GM21786 (cell line): ENCODE measurements around the gene SLK.

ENCODE experiments used
- ATAC-seq: cut with Tn5 transposase; IDR thresholded peaks from one replicate; pipeline ENCODE4 v1.9.1; 2021; ENCODE audit not compliant: unreplicated experiment

Gene SLK

DNA sequence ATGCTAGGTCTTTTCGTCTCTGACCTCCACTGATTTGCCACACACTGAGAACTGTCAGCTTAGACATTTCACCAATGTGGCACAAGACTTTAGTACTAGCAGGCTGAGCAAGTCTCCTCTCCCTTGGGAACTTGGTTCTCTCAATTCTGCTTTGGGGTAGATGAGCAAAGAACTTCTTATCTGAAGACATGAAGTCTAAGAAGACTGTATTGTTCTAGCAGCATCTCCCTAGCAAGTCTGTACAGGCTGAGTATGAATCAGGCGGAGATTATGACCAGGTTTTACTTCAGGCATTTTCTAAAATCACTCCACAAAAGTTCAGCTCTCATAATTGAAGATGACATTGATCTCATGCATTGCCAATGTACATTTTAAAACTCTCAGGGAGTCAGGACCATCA, 25.1 kb upstream of the SLK start:
- ATAC-seq: no peak

DNA sequence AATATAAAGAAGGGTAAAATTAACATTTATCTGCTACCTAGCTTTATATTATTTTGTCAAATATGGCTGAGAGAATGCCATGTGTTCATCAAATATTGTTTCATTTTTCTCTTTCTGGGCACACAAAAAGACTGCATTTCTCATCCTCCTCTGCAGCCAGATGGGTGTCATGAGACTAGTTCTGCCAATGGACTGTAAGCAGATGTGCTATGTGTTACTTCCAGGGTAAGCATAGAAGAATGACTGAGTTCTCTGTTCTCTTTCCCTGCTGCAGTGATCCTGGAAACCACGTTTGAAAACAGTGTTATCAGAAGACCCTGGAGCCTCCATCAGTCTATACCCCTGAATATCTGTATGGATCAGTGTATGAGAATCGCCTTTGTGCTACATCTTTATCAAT, 24.1 kb upstream of the SLK start:
- ATAC-seq: no peak

GRCh38 chr10:103947799-103948516, 19.0 kb upstream of the SLK start:
- ATAC-seq: no peak

DNA sequence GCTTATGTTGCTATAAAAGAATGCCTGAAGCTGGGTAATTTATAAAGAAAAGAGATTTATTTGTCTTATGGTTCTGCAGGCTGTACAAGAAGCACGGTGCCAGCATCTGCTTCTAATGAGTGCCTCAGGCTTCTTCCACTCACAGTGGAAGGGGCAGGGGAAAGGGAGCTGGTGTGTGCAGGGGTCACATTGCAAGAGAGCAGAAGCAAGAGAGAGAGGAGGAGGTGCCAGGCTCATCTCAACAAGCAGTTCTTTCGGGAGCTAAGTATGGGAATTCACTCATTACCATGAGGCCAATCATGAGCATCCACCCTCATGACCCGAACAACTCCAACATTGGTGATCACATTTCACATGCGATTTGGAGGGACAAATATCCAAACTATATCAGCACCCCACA, 17.2 kb upstream of the SLK start:
- ATAC-seq: no peak

GRCh38 chr10:103951183-103951582, 15.8 kb upstream of the SLK start:
- ATAC-seq: no peak

DNA sequence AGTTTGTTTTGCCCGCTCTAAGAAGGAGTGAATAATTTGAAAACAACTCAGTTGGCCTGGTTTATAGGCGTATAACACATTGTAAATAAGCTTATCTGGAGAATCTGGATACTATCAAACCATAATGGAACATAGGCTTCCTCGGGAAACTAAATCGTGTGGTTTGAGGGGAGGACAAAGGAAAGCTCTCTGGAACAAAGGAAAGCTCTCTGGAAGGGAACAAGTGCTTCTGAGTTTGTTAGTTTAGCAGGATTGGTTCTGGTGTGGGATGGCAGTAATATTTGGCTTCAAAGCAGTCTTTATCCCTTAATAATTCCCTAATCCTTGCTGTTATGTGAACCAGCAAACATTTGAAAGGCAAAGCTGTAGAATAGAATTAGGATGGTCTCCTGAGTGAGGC, 15.0 kb upstream of the SLK start:
- ATAC-seq: no peak

- no peak for ATAC-seq
These were observed 12.4 kb upstream of the SLK start for GRCh38 chr10:103954543-103954942.

DNA sequence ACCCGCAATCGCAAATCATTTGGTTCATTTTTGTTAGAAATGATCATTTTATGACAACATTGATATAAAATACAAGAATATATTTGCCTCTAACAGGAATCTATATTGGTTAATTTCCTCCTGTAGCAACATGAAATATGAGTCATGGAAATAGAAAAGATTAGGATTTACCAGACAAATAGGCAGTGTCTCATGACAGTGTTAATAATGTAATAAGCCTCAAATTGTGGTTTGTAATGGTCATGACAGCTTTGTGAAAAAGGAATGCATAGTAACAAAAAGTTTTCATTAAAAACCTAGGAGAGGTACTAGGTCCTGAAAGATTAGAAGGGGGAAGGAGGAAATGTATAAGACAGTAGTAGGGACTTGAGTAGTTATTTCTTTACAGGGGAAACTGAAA, 7.9 kb upstream of the SLK start:
- ATAC-seq: no peak

DNA sequence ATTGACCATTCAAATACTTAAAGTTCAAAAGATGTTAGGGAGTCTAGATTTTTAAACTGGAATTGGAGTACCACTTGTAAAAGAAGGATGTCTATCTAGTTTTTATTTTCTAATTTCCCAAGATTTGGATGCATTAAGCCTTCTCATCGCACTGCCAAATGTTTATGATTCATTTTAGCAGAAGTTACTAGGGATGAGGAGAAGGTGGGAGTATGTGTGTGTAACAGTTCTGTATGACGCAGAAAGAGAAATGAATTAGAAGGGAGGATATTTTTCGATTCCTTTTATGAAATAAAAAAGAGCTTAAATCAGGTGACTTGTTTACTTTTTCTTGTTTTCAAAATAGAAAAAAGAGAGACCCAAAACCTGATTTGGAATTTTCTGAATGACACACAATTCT, 6.8 kb upstream of the SLK start:
- no peak for ATAC-seq

- peak; percentile 39 for ATAC-seq
These were observed 620 bp downstream of the SLK start for GRCh38 chr10:103967448-103968071.

GRCh38 chr10:103968441-103969391, 1.8 kb downstream of the SLK start:
- no peak for ATAC-seq

DNA sequence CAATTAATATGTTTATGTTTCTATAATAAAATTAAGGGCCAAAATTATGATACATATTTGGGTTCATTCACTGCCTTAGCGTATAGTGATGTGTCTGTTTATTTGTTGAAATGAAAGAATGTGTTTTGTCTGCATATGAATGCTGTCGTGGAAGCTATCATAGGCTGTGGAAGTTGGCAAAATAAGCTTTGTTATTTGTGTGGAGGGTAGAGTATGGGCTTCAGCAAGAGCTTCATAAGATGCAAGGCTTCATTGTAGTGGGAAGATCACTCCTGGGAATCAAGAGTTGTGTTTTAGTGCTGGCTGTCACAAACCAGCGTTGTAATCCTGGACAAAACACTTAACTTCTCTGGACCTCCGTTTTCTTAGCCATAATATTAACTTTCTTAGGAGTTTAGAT, 2.5 kb downstream of the SLK start:
- ATAC-seq: no peak

GRCh38 chr10:103969857-103970627, 3.1 kb downstream of the SLK start:
- ATAC-seq: no peak

DNA sequence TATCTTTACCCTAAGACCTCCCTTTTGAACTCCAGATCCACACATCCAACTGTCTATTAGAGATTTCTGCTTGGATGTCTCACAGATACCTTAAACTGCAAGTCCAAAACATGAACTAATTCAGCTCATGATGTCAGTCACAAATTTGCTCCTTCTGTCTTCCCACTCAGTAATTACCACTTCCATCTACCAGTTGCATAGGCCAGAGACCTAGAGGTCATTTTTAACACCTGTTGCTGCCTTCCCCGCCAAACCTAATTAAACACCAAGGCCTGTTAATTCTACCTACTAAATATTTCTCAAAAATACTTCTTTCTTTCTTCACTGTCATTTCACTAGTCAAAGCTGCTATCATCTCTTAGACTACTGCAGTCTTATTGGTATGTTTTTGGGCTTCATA, 8.2 kb downstream of the SLK start:
- ATAC-seq: no peak

GRCh38 chr10:103977204-103977603, 10.3 kb downstream of the SLK start:
- ATAC-seq: no peak

DNA sequence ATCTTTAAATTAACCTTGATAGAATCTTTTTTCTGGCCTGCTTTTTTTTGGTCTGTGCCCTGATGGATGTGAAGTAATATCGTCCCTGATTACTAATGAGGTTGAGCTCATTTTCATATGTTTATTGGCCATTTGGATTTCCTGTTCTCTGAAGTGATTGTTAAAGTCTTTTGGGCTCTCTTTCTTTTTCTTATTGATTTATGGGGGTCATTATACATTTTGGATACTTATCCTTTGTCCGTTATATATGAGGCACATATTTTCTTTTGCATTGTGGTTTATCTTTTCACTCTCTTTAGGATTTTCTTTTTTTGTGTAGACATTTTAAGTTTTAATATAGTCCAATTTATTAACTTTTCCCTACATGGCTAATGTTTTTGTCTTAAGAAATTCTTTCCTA, 12.6 kb downstream of the SLK start:
- ATAC-seq: no peak

DNA sequence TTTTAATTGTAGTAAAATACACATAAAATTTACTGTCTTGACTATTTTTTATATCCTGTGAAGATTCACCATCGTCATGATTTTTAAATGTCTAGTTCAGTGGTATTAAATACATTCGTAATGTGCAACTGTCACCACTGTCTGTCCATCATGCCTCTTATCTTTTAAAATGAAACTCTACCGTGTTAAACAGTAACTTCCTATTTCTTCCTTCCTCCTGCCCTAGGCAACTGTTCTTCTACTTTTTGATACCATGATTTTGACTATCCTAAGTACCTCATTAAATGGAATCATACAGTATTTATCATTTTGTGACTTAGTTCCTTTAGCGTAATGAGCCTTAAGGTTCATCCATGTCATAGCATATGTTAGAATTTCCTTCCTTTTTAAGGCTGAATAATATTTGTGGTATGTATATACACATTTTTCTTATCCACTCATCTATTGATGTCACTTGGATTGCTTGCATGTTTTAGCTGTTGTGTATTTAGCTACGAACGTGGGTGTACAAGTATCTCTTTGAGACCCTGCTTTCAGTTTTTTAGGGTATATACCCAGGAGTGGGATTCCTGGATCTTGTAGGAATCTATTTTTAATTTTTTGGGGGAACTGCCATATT, 13.5 kb downstream of the SLK start:
- no peak for ATAC-seq

DNA sequence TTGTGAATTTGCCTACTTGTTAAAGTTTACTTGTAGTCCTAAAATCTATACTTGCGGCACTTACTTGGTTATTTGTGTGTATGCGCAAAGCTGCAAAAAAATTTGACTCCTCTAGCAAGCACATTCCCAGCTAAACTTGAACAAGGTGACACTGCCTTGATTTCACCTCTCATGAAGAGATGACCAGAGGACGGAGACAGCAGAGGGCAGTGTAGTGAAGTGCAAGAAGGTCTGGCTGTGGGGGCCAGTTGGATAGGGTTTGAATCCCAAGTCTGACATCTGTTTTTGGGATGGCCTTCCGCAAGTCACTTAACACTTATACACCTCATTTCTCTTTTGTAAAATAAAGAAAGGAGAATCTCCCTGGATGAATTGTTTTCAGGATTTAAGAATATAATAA, 15.7 kb downstream of the SLK start:
- ATAC-seq: no peak

DNA sequence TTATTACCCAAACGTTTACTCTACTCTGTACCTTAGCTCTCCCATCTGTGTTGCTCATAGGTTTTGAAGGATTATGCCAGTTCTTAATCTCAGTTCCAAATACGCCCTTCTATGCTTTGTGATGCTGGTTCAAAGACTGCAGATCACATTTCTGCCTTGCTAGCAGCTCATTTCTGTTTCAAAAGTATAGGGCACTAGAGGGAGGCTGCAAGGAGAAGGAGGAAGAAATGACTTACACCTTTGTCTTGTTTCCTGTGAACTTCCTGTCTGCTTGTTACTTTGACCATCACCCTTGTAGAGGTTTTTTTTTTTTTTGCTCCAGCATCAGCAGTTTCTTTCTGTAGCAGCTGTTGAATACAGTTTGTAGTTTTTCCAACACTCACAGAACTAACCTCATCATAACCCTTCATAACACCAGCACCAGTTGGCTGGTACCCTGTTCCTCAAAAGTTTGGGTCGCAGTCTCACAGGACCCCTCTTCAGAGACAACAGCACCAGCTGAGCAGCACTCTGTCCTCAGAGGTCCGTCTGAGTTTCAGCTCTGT, 16.5 kb downstream of the SLK start:
- peak; percentile 86 for ATAC-seq

DNA sequence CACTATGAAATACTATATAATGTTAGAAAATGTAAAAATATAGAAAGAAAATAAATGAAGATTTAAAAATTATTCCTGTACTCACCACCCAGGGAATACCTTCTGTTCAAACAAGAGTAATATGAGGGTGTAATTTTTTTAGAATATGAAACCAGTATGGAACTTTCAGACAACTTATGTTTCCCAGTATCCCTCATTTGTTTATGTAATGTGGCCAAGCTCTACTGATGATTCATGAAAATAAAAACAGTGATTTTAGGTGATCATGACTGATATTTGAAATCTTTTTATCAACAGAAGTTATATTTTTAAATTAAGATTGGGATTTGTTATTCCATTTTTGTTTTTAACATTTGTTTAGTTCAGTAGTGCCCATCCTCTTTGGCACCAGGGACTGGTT, 18.8 kb downstream of the SLK start:
- no peak for ATAC-seq
